D341Med (cell line): ENCODE data around the gene MAGEF1.

Source experiments
- DNase-seq: peaks from one replicate; pipeline ENCODE4 v3.0.0; 2012; ENCODE audit warnings: low spot score

Gene MAGEF1

DNA sequence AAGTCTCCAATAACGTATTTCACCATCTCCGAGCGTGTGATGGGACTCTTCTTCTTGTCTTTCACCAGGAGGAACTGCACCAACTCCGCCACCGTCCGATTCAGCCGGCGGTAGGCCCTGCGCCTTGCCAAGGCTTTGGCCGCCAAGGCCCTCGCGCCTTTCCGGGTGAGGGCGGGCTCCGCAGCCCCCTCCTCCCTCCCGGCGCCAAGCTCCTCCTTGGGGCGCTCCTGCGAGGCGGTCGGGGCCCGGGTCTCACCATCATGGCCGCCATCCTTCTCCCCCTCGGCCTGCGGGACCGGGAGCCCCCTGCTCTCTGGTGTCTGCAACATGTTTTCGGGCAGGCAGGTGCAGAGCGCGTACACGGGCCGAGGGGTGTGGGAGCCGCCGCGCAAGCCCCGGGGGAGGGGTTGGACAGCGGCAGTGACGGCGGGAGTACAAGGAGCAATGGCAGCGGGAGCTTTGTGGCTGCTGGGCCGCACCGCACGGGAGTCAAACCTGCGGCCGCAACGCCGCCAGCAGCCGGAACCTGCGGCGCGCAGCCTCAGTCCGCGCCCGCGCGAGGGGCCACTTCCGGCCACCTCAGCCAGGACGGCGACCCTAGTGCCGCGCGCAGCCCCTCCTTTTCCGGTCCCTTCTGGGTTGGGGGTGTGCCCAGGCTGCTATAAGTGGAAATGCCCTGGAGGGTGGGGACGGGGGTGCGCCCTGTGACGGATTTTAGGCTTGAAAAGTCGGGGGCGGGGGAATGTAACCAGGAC lies at the start of gene MAGEF1:
Gene MAGEF1, minus strand, starts transcription at position 572 of the 755 bp plus-strand sequence. Its CDS starts 243 bp downstream, at position 329.
- peak; percentile 96 for DNase-seq

DNA sequence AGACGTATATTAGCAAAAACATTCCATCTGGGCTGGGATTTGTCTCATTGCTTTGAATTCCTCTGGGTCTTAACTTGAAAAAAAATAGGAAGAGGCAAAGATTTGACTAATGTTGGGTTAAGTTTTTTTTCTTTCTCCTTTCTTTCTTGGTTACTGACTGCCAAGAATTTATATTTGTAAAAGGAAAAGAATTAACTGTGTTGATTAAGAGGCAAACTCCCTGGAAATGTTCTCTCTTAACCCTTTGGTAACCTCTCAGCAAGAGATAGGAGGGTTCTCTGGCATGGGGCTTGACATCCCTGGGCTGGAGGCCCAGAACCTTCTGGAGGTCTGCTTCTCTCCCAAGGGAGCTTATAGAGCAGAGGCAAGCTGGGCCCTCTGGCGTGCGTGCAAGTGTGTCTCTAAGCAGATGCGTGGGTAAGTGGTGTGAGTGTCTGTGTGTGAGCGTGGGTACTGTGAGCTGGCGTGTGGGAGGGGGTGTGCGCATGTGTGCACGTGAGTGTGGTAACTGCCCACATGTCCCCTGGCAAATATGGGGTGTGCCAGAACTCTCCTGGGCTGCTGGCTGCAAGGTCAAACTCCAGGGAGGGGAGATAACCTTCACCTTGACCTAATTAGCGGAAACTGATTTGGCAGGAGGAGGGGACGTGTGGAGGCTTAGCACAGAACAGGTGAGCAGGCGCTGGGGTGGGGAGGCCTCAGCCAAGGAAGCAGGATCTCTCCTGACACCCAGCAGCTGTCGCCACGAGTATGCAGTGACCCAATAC lies 49.4 kb upstream of the MAGEF1 start:
- DNase-seq: no peak

DNA sequence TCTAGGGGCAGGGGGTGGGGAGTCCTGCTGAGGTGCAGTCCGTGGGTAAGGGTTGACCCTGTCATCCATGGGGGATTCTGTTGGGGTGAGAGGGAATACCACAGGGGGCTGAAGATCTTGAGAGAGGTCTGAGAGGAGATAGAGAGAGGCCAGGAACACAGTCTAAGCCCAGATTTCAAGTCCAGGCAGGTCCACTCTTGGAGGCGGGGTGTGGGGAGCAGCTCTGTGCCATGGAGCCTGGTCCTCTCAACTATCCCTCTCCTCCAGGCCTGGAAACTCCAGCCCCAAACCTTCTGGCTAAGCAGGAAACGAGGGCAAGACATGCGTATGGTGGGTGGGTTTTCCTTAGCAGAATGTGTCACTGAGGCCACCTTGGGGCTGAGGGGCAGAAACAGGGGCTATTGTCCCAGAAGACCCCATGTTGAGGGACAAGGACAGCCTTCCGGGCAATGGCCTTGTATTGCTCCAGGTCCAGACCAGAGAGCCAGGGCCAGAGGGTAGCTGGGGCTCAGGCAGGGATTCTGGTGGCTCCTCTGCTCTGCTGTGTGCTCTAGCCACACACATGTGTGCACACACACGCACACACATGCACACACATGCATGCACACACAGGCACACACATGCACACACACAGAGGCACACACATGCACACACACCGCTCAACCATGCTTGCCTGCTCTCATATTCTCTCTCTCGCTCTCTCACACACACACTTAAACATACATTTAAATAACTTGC lies 48.6 kb upstream of the MAGEF1 start:
- DNase-seq: no peak

DNA sequence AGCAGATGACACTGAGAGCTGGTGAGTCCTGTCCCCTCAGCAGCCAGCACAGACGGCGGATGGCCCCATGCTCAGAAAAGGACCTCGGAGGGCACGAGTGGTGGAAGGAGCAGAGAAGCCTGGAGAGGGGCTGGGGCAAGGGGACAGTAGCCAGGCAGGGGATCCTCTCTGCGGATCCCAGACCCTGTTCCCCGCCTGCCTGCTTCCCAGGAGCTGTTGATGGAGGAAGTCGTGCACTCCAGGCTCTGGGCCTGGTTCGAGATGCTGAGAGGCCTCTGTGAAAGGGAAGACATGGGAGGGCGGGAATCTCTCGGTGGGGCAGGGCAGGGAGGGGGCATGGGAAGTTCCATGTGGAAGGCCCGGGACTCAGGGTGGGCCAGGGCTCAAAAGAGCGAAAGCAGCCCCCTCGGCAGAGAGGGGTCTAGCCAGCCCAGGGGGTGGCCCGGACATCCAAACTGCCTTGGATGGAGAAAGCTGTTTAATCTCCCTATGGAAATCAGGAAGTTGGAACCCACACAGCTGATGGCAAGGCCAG lies 47.9 kb upstream of the MAGEF1 start:
- no peak for DNase-seq

DNA sequence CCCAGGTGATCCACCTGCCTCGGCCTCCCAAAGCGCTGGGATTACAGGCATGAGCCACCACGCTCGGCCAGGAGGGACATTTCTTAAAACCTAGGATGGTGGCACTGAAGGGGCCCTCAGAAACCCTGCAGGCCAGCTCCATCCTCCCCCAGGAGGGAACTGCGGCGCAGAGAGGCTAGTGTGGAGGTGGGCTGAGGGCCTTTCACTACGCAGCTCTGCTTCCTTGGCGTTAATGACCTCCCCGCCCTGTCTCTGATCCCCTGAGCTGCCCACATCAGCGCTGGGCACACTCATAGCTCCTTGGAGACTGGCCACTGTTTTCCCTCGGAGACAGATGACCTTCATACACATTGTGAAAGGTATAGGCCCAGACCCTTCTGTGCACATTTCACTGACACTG lies 46.2 kb upstream of the MAGEF1 start:
- no peak for DNase-seq

DNA sequence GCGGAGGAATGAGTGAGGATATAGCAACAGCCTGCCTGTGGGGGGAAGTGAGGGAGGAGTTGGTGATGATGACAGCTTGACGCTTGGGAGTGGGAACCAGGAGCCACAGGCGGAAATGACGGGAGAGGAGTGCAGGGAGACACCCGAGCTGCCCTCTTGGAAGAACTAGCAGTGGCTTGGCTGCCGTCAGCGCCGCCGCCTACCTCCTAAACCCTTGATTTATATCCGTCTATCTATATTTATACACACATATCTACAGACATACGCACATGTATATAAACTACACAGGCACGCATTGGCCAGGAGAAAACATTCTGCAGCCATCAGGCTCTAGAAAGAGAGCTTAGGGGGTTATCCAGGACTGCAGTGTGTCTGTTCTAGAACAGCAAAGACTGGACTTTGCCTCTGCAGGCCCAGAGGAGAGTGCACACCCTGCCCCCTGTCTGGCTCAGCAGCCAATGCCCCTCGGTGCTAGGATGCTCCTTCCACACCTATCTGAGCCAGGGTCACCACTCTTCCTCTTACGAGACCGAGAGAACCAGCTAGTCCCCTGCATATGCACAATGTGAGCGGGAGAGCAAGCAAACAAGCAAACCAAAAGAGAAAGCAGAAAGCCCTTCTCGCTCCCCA lies 45.3 kb upstream of the MAGEF1 start:
- DNase-seq: no peak

DNA sequence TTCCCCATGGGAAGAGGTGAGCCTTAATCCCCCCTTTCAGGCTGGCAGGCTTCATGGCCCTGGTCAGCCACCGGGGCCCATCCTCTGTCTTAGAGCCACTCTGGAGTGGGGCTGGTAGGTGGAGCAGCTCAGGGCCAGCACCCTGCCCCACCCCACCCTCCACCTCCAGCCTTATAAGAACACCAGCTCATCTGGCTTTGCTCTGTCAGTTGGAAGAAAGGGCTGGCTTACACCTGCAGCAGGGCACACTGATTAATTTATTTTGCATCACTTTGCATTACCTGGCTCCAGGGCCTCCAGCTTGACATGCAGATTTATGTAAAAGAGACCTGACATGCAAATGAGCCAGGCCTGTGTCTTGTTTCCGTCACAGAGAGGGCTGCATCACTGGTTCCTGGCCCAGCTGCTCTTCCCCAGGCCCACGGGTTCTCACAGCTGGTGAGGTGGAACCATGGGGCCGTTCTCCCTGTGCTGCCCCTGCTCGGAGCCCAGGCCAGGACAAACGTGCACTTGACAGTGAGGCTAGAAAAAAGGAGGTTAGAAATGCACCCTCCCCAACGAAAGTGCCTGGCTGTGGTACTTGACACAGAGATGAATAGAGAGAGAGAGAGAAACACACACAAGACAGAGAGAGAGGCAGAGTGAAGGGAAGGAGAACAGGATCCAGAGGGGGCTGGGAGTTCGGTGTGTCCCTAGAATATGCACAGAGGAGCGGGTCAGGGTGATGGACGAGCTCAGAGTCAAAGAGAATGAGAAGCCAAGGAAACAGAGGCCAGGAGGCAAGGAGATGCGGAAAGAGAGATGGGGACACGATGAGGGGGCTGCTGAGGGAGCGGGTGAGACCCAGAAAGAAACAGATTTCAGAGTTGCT lies 44.5 kb upstream of the MAGEF1 start:
- DNase-seq: no peak

- DNase-seq: no peak
Observed at GRCh38 chr3:184755315-184755731, 43.5 kb upstream of the MAGEF1 start.

DNA sequence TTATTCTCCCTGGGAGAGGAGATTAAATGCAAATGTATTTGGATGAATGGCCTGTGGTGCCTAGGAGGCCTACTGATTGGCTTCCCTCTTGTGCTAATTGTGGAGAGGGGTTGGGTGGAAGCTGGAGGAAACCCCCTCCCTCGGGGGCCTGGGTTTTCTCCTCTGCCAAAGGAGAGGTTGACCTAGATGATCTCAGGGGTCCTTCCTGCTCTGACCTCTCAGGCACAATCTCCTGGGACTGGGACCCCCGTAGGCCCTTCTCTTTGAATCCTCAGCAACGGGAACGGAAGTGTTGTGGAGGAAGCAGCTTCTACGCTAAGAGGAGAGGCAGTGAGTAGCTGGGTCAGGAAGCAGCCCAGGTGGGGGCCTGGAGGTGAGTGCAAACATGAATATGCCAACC lies 40.5 kb upstream of the MAGEF1 start:
- DNase-seq: no peak

DNA sequence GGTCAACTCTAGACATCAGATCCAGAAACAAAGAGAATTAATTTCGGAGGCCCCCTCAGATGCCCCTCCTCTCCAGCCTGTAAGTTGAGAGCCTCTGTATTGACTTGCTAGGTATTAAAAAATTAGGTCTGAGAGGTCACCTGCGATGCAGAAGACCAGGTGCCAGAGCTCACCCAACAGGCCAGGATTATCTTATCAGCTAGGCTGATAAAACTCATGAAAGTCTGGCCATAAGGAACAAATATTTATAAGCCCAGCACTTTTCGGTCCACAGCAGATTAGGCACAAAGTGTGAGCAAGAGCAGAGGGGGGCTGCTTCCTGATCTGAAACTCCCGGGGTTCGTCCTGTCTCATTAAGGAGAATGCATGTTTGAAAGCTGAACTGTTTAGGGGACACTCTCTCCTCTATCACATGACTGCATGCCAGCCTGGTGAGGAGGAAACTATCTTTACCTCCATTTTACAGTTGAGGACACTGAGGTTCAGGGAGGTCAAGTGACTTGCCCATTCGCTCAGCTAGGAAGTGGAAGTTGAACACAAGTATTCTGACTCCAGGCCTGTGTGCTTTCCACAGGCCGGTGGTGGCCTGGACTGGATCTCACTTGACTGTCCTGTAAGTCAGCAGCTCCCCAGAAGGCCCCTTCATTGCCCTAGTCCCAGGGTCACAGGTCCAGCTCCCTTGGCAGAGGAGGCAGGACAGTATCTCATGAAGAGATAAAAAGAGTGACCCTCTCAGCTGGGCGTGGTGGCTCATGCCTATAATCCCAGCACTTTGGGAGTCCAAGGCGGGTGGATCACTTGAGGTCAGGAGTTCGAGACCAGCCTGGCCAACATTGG lies 39.6 kb upstream of the MAGEF1 start:
- DNase-seq: no peak

- DNase-seq: no peak
Observed at GRCh38 chr3:184750349-184751083, 38.7 kb upstream of the MAGEF1 start.

DNA sequence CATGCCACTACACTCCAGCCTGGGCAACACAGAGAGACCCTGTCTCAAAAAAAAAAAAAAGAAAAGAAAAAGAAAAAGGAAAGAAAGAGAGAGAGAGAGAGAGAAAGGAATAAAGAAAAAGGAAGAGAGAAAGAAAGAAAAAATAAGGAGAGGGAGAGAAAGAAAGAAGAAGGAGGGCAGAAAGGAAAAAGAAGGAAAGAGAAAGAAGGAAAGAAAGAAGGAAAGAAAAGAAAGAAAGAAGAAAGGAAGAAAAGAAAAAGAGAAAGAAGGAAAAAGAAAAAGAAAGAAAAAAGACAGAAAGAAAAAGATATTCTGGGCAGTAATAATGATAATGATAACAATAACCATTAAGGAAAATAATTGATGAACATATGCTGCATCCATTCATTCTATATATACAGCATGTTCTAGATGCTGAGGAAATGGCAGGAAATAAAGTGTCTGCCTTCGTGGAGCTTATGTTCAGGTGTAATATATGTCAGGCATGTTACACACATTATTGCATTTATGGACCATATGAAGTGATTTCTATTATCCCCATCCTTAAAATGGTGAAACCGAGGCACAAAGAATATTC lies 37.4 kb upstream of the MAGEF1 start:
- DNase-seq: no peak

DNA sequence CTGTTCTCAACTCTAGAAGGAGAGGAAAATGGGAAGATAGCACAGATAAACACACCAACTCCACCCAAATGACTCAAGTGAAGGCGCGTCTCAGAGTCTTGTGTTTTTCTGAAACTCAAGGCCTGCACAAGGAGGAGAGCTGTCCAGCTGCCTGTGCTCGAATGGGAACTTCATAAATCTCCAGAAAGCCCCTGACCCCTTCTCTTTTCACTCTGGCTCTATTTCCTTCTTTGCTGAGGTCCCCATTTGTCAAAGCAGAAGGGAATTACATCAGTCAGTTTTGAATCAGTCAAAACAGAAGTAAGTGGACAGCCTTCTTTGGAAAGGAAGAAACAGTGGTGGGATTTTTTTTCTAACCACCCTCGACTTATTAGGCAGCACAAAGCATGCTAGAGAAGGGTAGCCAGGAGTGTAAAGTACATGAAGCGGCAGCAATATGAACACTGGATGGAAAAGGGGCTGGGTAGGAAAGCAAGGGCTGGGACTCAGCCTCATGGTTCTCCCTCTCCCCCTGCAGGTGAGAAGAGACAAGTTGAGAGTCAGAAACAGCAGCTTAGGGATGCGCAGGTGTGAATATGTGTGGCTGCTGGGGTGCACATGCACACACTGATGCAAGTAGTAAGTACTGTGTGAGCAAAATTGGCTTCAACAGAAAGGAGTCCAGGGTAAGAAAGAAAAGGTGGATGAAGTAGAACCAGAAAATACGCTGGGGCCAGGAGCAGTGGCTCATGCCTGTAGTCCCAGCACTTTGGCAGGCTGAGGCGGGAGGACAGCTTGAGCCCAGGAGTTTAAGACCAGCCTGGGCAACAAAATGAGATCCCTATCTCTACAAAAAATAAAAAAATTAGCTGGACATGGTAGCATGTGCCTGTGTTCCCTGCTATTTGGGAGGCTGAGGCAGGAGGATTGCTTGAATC lies 36.6 kb upstream of the MAGEF1 start:
- peak; percentile 53 for DNase-seq

DNA sequence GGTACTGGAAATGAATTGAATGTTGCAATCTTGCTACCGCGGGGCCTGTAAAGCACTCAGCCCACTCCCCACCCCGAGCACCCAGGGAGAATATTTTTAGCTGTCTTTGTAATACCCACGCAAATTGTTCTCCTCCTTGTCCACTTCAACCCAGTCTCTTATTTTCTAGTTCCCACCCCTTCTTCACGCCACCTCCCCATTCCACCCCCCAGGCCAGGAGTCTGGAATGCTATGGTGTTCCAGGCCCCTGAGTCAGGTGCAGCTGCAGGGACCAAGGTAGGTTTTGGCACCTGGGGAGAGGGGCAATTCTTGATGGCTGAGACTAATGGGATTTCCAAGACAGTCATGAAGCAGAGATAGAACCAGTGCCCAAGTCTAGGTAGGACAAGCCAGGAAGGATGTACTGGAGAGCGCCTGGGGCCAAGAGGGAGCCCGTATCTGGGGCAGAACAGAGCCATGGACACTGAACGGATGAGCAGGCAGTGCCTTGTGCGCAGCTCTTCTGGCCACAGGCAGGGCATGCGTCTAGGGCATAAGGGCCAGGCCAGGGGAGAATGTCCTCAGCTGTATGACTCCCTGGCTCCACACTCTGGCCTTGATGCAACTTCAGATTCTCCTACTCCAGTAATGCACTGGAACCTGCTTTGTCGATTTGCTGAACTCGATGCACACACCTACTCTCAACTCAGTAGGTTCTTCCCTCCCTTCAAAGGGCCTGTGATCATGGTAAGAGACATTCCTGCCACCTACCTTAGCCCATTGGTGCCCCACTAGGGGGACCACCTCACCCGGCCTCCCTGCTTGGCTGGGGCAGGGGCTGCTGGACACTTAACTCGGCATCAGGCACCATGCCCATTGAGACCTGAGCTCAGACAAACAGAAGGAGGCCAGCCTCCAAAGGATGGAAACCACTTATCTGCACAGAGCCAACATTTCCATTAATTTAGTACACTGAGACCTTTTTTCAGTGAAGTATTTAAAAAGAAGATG lies 34.6 kb upstream of the MAGEF1 start:
- DNase-seq: no peak

DNA sequence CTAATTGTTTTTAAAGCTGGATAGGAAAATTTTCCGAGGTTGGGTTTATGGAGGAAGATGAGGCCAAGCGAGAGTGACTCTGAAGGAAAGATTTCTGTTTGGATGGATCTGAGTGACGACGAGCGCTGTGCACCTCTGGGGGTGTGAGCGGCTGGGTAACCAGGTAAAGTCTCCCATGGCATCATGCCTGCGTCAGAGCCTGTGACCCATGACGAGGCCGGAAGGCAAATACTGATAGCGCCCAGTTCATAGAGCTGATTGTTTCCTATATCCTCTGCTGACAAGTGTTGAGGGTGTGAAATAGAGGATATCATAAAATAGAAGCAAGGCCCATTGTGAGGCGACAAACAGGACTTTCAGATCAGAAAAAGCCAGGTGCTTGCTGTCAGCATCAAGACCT lies 33.7 kb upstream of the MAGEF1 start:
- DNase-seq: no peak

DNA sequence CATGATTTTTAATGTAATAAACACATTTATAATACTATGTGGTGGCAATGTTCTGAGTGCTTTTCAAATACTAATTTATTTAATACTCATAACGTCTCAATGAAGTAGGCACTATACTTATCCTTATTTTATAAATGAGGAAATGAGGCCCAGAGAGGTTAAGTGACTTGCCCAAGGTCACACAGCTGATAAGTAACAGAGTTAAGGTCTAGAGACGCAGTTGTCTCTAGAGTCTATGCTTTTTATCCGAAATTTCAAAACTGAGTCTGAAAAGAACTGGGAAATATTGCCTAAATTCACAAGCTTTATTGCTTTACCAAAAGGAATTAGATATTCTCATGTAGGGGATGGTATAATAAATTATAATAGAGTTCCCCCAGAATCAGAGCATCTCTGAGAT lies 31.4 kb upstream of the MAGEF1 start:
- DNase-seq: no peak

GRCh38 chr3:184742676-184743135 lies 30.8 kb upstream of the MAGEF1 start:
- no peak for DNase-seq
